K562 (cell line): ENCODE results near the gene NLE1. TPM values are rescaled to one million over a fixed set of nuclear protein-coding genes. Genes with fewer than 3 reads are reported as not detected.

Experiments used
- ATAC-seq: fragments of 200-7000 bp; cut with Tn5 transposase; 3 replicates; pipeline ENCODE4 v1.9.1; 2020; ENCODE audit warnings: moderate library complexity
- BruUV-seq: library from RNA; stranded (reverse); fragments of 400-500 nt; replicated peaks from 2 replicates; lab custom pipeline; 2021; lab: Mats Ljungman, UMichigan
- CTCF ChIA-PET: fragments of 300-600 bp; formaldehyde crosslinking; extraction: SDS; loops from one replicate; lab custom pipeline; 2021; ENCODE audit warnings: low intra/inter-chr PET ratio; lab: Yijun Ruan, JAX
- POLR2A ChIA-PET: fragments of 300-600, 350-650 bp; sonication (Branson Sonifier 250); formaldehyde crosslinking; extraction: SDS; loops from one replicate; lab custom pipeline; 2021; ENCODE audit warnings: antibody characterized with exemption, inconsistent platforms; lab: Yijun Ruan, JAX
- DNase-seq, 4 experiments: peaks; one replicate each; pipeline versions ENCODE4 v3.0.0 to v3.0.0-alpha.2; 2011 to 2018; ENCODE audit warnings: low spot score in 3 of 4, mixed read lengths in 3 of 4; ENCODE audit errors: extremely low read depth in 1 of 4
- FAIRE-seq: peaks from 2 replicates; lab custom pipeline; 2011; peaks lifted over from hg19 to GRCh38; lab: Jason Lieb, UNC
- H2AFZ ChIP-seq: 2 replicates; pipeline ENCODE4 v1.6.0; 2011; ENCODE audit warnings: low read depth, low read length, control low read depth, inconsistent platforms
- H3K27ac ChIP-seq: fragments of 200-600 bp; 3 replicates; pipeline ENCODE4 v1.8.0; 2011; ENCODE audit warnings: low read depth, mild to moderate bottlenecking, control low read depth, inconsistent platforms, low read length, moderate library complexity, mixed read lengths; ENCODE audit errors: extremely low read depth
- H3K27me3 ChIP-seq, 2 experiments: fragments of 300-600 bp in 1 of 2; 2 replicates in 1 of 2; 3 replicates in 1 of 2; pipeline versions ENCODE4 v1.6.0 to v1.8.0; 2011; ENCODE audit warnings: inconsistent platforms in 2 of 2, low read length in 2 of 2, mild to moderate bottlenecking in 1 of 2, mixed read lengths in 1 of 2, moderate library complexity in 1 of 2; ENCODE audit not compliant: control insufficient read depth in 2 of 2, insufficient read depth in 2 of 2
- H3K36me3 ChIP-seq: fragments of 300-600 bp; 3 replicates; pipeline ENCODE4 v1.8.0; 2011; ENCODE audit warnings: mild to moderate bottlenecking, low read length, inconsistent platforms; ENCODE audit not compliant: control insufficient read depth, insufficient read depth
- H3K4me1 ChIP-seq, 2 experiments: fragments of 200-600 bp in 1 of 2; replicated peaks in 1 of 2; 2 replicates in 1 of 2; 3 replicates in 1 of 2; pipeline versions ENCODE4 v1.5.1 to v1.8.0; 2011; ENCODE audit warnings: inconsistent platforms in 2 of 2, low read length in 2 of 2, mild to moderate bottlenecking in 1 of 2, mixed read lengths in 1 of 2, moderate library complexity in 1 of 2; ENCODE audit not compliant: control insufficient read depth in 2 of 2, insufficient read depth in 2 of 2
- H3K4me2 ChIP-seq: 2 replicates; pipeline ENCODE4 v1.6.1; 2011; ENCODE audit warnings: low read length, control low read depth, inconsistent platforms, mixed read lengths; ENCODE audit not compliant: insufficient read depth
- H3K4me3 ChIP-seq: fragments of 200-600 bp; sonication (generic), shearing (Covaris generic); 2 replicates; pipeline ENCODE4 v1.5.1; 2016; ENCODE audit warnings: control low read depth, inconsistent platforms
- H3K79me2 ChIP-seq: fragments of 200-600 bp; 3 replicates; pipeline ENCODE4 v1.8.0; 2011; ENCODE audit warnings: low read length, inconsistent platforms; ENCODE audit not compliant: control insufficient read depth, insufficient read depth
- H3K9ac ChIP-seq, 2 experiments: 2 replicates each; pipeline versions ENCODE4 v1.6.0 to v1.6.1; 2011; ENCODE audit warnings: low read depth in 2 of 2, low read length in 2 of 2, control low read depth in 1 of 2, inconsistent platforms in 1 of 2, mild to moderate bottlenecking in 1 of 2, mixed read lengths in 1 of 2; ENCODE audit not compliant: insufficient read depth in 1 of 2
- H3K9me1 ChIP-seq: one replicate; pipeline ENCODE4 v1.6.0; 2011; ENCODE audit warnings: inconsistent platforms, mild to moderate bottlenecking, low read length, moderate library complexity; ENCODE audit not compliant: control insufficient read depth, insufficient read depth
- H3K9me3 ChIP-seq: replicated peaks from 2 replicates; pipeline ENCODE4 v1.5.1; 2011; ENCODE audit warnings: low read depth, low read length, inconsistent platforms; ENCODE audit not compliant: control insufficient read depth, insufficient read depth
- H4K20me1 ChIP-seq: replicated peaks from 2 replicates; pipeline ENCODE4 v1.6.1; 2011; ENCODE audit warnings: low read length, inconsistent platforms, mixed read lengths; ENCODE audit not compliant: control insufficient read depth, insufficient read depth
- ARID3A ChIP-seq: IDR thresholded peaks from 2 replicates; pipeline ENCODE4 v1.6.1; 2012; ENCODE audit warnings: low read depth, low read length, improper control_type of control experiment, borderline replicate concordance
- DEAF1 ChIP-seq: fragments of 450-650 bp; formaldehyde crosslinking; IDR thresholded peaks from 2 replicates; pipeline ENCODE4 v1.4.0; 2020; ENCODE audit warnings: mild to moderate bottlenecking, moderate library complexity
- SMARCB1 ChIP-seq: IDR thresholded peaks from 2 replicates; pipeline ENCODE4 v1.6.1; 2011; ENCODE audit warnings: improper control_type of control experiment, low read depth; ENCODE audit not compliant: insufficient read length
- WGBS: fragments of 100-300 bp; shearing (Covaris generic); methylation state at CpG from one replicate; pipeline ENCODE4 v1.1.6; 2016; ENCODE audit warnings: low coverage, mixed read lengths; ENCODE audit not compliant: insufficient coverage; ENCODE audit errors: missing lambda C conversion rate; 5-methylcytosine and 5-hydroxymethylcytosine counted together
- in situ Hi-C: fragments of 300-500 bp; cut with MboI; formaldehyde crosslinking; loops from 4 replicates; pipeline ENCODE4 v1.15.0; 2018; ENCODE audit warnings: inconsistent platforms, mixed read lengths
- intact Hi-C: fragments of 100-400 bp; cut with micrococcal nuclease; formaldehyde crosslinking; loops from 2 replicates; pipeline ENCODE4 v1.14.2; 2022
- polyA plus RNA-seq, 8 experiments: library from polyadenylated mRNA; depleted of rRNA in 4 of 8; stranded (reverse) in 5 of 8; unstranded in 3 of 8; fragments of >200 nt; fragmentation: Nextera tagmentation in 2 of 8; fragmentation: Illumina TruSeq in 1 of 8; extraction: Ambion mirVana in 2 of 8; extraction: Trizol in 1 of 8; gene quantifications; 2 replicates each; pipeline versions ENCODE4 v1.2.1 to v1.2.3, GENCODE V29; 2011 to 2014; ENCODE audit warnings: inconsistent platforms in 1 of 8, missing spikeins in 1 of 8
- total RNA-seq, 7 experiments: library from RNA; depleted of rRNA in 6 of 7; stranded (reverse); fragments of >200 nt in 6 of 7; fragmentation: Illumina TruSeq in 2 of 7; extraction: Trizol in 2 of 7; gene quantifications; 2 replicates each; pipeline versions ENCODE4 v1.2.1 to v1.2.3, GENCODE V29; 2011 to 2021; ENCODE audit warnings: low replicate concordance in 1 of 7
- TF ChIP-seq, protein P1 (sequence below): sonication (generic); IDR thresholded peaks from 2 replicates; pipeline ENCODE4 v1.6.1; 2016

Gene NLE1
- total and polyA plus RNA-seq, 9 of the 15 experiments (the other 6 are each of a cell fraction or from before 2014, with no cell fraction given), result 3.8 to 69.0 (median 29.4) TPM

DNA sequence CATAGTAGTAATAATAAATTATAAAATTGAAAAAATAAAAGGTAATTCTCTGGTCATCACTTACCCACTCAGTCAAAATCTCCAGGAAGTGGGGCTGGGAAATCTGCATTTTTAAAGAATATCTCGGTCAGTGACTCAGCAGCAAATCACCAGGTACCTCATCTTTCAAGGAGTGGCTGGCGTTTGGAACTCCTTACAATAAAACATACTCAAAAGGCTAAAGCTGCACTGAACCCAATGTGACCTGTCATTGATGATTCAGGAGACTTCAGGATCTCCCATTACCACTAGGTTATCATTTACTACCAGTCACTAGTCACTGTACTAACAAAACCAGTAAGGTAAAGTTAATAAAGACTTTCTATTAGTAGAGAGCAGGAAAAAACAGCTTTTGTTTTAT, 57.1 kb downstream of the NLE1 start (continued):
- TF ChIP-seq ARID3A (no peak), SMARCB1 (no peak)

- no peak for FAIRE-seq
- BruUV-seq, result no TSS peak
- no peak overlapping the region for H3K4me3 ChIP-seq
- H3K9me1 ChIP-seq, result peaks cover 3% of the 10 kb centered on the region
- peak in 1 of 4 experiments; percentile 16 for DNase-seq
- in situ Hi-C loops, result no loop called here
- no peak overlapping the region for H2AFZ ChIP-seq
- WGBS, result 8% methylated on average over 2 of the region's 2 CpGs
- no peaks in the 10 kb centered on the region for H3K27me3 ChIP-seq
- CTCF ChIA-PET, result no interaction called here
- no peak overlapping the region for H3K9ac ChIP-seq
- no peak overlapping the region for H3K4me2 ChIP-seq
- H4K20me1 ChIP-seq, result no peaks in the 10 kb centered on the region
- TF ChIP-seq DEAF1, result no peak
- TF ChIP-seq, protein P1, sequence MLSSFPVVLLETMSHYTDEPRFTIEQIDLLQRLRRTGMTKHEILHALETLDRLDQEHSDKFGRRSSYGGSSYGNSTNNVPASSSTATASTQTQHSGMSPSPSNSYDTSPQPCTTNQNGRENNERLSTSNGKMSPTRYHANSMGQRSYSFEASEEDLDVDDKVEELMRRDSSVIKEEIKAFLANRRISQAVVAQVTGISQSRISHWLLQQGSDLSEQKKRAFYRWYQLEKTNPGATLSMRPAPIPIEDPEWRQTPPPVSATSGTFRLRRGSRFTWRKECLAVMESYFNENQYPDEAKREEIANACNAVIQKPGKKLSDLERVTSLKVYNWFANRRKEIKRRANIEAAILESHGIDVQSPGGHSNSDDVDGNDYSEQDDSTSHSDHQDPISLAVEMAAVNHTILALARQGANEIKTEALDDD, result peak; percentile 79
- TF ChIP-seq, all 486 proteins: peak for 1
- H3K4me1 ChIP-seq, result peaks cover 6 to 35% of the 10 kb centered on the region in 2 experiments; a peak in 4 of 5 replicates
- H3K36me3 ChIP-seq, result no peaks in the 10 kb centered on the region
- POLR2A ChIA-PET, result interaction anchor here (0.6 to 2.1 kb wide), 5 partner anchors 11 to 187 kb away, joined by 3 to 9 read pairs (median 3); no protein-coding TSS in a partner anchor
- no peaks in the 10 kb centered on the region for H3K9me3 ChIP-seq
- ATAC-seq, result no peak
- intact Hi-C loops, result no loop called here
- peaks cover 55% of the 10 kb centered on the region for H3K79me2 ChIP-seq
- no peak overlapping the region for H3K27ac ChIP-seq
Observed at GRCh38 chr17:35083071-35083470, 59.0 kb downstream of the NLE1 start.
